NK-92 treated with Interleukin-12 subunit alpha and Interleukin-12 subunit beta, amount 100 ng/mL, for 24 hours (cell line): ENCODE results near the gene SCLT1.

ENCODE experiments used
- DNase-seq: peaks from one replicate; lab custom pipeline; 2025; lab: John Stamatoyannopoulos, UW

Gene SCLT1

GRCh38 chr4:128840711-128841318 is 252.5 kb downstream of the SCLT1 start:
- no peak for DNase-seq

- no peak for DNase-seq
These were observed 255.7 kb downstream of the SCLT1 start for GRCh38 chr4:128837679-128838078.

GRCh38 chr4:128837198-128837597 is 256.1 kb downstream of the SCLT1 start:
- DNase-seq, result no peak

GRCh38 chr4:128835498-128836222 is 257.7 kb downstream of the SCLT1 start:
- DNase-seq, result no peak
